ENCODE measurements around the gene SEZ6.

Gene SEZ6

GRCh38 chr17:28970879-28971278 is 35.0 kb downstream of the SEZ6 start:
- DNase-seq: no peak

GRCh38 chr17:28969706-28970393 is 36.0 kb downstream of the SEZ6 start:
- no peak for DNase-seq

- DNase-seq: no peak
Observed at GRCh38 chr17:28968914-28969295, 36.9 kb downstream of the SEZ6 start.

- no peak for DNase-seq
Observed at GRCh38 chr17:28968231-28968913, 37.5 kb downstream of the SEZ6 start.

- no peak for DNase-seq
Observed at GRCh38 chr17:28967221-28968135, 38.4 kb downstream of the SEZ6 start.

- DNase-seq: no peak
Observed at GRCh38 chr17:28963841-28964240, 42.0 kb downstream of the SEZ6 start.

- DNase-seq: no peak
Observed at GRCh38 chr17:28963055-28963611, 42.7 kb downstream of the SEZ6 start.

GRCh38 chr17:28961391-28961790 is 44.4 kb downstream of the SEZ6 start:
- DNase-seq: no peak

- no peak for DNase-seq
Observed at GRCh38 chr17:28960256-28961061, 45.4 kb downstream of the SEZ6 start.

- no peak for DNase-seq
Observed at GRCh38 chr17:28959471-28959871, 46.4 kb downstream of the SEZ6 start.

- DNase-seq: no peak
Observed at GRCh38 chr17:28958820-28959455, 46.9 kb downstream of the SEZ6 start.

- no peak for DNase-seq
Observed at GRCh38 chr17:28957992-28958355, 47.9 kb downstream of the SEZ6 start.

GRCh38 chr17:28957277-28957991 is 48.4 kb downstream of the SEZ6 start:
- no peak for DNase-seq

- DNase-seq: no peak
Observed at GRCh38 chr17:28956861-28957260, 49.0 kb downstream of the SEZ6 start.

- DNase-seq: no peak
Observed at GRCh38 chr17:28956112-28956511, 49.7 kb downstream of the SEZ6 start.

- no peak for DNase-seq
Observed at GRCh38 chr17:28955408-28955807, 50.4 kb downstream of the SEZ6 start.

GRCh38 chr17:28954886-28955285 is 50.9 kb downstream of the SEZ6 start:
- no peak for DNase-seq

GRCh38 chr17:28953444-28954118 is 52.3 kb downstream of the SEZ6 start:
- DNase-seq: peak in 4 of 6 experiments; percentile 12 to 31 (median 20)

GRCh38 chr17:28951991-28952975 is 53.5 kb downstream of the SEZ6 start:
- peak; percentile 96 to 99 (median 98) for DNase-seq
